HEK293 (cell line): ENCODE data around the gene DDAH1.

Experiments used
- CTCF ChIA-PET: fragments of 350-600 bp; formaldehyde crosslinking; extraction: SDS; loops from one replicate; lab custom pipeline; 2021; ENCODE audit warnings: antibody characterized with exemption; lab: Yijun Ruan, JAX
- POLR2A ChIA-PET: fragments of 300-600 bp; formaldehyde crosslinking; extraction: SDS; loops from one replicate; lab custom pipeline; 2020; ENCODE audit warnings: antibody characterized with exemption, inconsistent platforms; lab: Yijun Ruan, JAX
- H3K27ac ChIP-seq: fragments of 200-500 bp; sonication (Bioruptor generic); 2 replicates; pipeline ENCODE4 v1.5.1; 2014; ENCODE audit warnings: low read depth, low read length, control low read depth, inconsistent platforms; ENCODE audit errors: extremely low read depth
- H3K36me3 ChIP-seq, 2 experiments: fragments of 200-500 bp in 1 of 2; sonication (Bioruptor generic) in 1 of 2; 1 replicate in 1 of 2; 2 replicates in 1 of 2; pipeline ENCODE4 v1.5.1; 2014 to 2017; ENCODE audit warnings: inconsistent platforms in 2 of 2, low read length in 2 of 2; ENCODE audit not compliant: control insufficient read depth in 2 of 2, insufficient read depth in 1 of 2
- H3K4me1 ChIP-seq: fragments of 200-500 bp; sonication (Bioruptor generic); 2 replicates; pipeline ENCODE4 v1.5.1; 2014; ENCODE audit warnings: mild to moderate bottlenecking, low read length, inconsistent platforms; ENCODE audit not compliant: control insufficient read depth, insufficient read depth
- H3K4me3 ChIP-seq: 2 replicates; pipeline ENCODE4 v1.5.1; 2011; ENCODE audit warnings: low read depth, mild to moderate bottlenecking, control low read depth, low read length, moderate library complexity
- H3K9me3 ChIP-seq: fragments of 200-500 bp; sonication (Bioruptor generic); 2 replicates; pipeline ENCODE4 v1.5.1; 2014; ENCODE audit warnings: low read depth, low read length, inconsistent platforms; ENCODE audit not compliant: control insufficient read depth, insufficient read depth
- EGR2 ChIP-seq: fragments of 450-650 bp; formaldehyde crosslinking; IDR thresholded peaks from 2 replicates; pipeline ENCODE4 v1.5.1; 2016; ENCODE audit warnings: low read depth, missing biosample characterization, missing genetic modification characterization
- GLIS1 ChIP-seq: fragments of 450-650 bp; formaldehyde crosslinking; IDR thresholded peaks from 2 replicates; pipeline ENCODE4 v1.5.1; 2016; ENCODE audit warnings: missing biosample characterization, missing genetic modification characterization
- MZF1 ChIP-seq: fragments of 450-650 bp; formaldehyde crosslinking; IDR thresholded peaks from 2 replicates; pipeline ENCODE4 v1.5.1; 2017; ENCODE audit warnings: missing biosample characterization, missing genetic modification characterization, borderline replicate concordance
- SALL2 ChIP-seq: fragments of 450-650 bp; formaldehyde crosslinking; IDR thresholded peaks from 2 replicates; pipeline ENCODE4 v1.5.0; 2017; ENCODE audit warnings: missing biosample characterization, mild to moderate bottlenecking, missing genetic modification characterization, borderline replicate concordance
- SETDB1 ChIP-seq: IDR thresholded peaks from one replicate; pipeline ENCODE4 v1.6.1; 2017; ENCODE audit warnings: mild to moderate bottlenecking, low read length, moderate library complexity, mixed read lengths; ENCODE audit not compliant: insufficient read length
- ZBTB20 ChIP-seq: fragments of 450-650 bp; formaldehyde crosslinking; IDR thresholded peaks from 2 replicates; pipeline ENCODE4 v1.5.1; 2016; ENCODE audit warnings: missing biosample characterization, missing genetic modification characterization
- ZBTB8A ChIP-seq: fragments of 450-650 bp; formaldehyde crosslinking; IDR thresholded peaks from 2 replicates; pipeline ENCODE4 v1.5.1; 2016; ENCODE audit warnings: missing biosample characterization, missing genetic modification characterization
- ZFHX2 ChIP-seq: fragments of 450-650 bp; formaldehyde crosslinking; conservative IDR thresholded peaks from 2 replicates; pipeline ENCODE4 v1.5.1; 2016; ENCODE audit warnings: missing biosample characterization, missing genetic modification characterization
- ZNF146 ChIP-seq: fragments of 450-650 bp; formaldehyde crosslinking; IDR thresholded peaks from 2 replicates; pipeline ENCODE4 v1.5.1; 2016; ENCODE audit warnings: missing biosample characterization, missing genetic modification characterization
- ZNF174 ChIP-seq: fragments of 450-650 bp; formaldehyde crosslinking; IDR thresholded peaks from 2 replicates; pipeline ENCODE4 v1.5.0; 2017; ENCODE audit warnings: missing biosample characterization, mild to moderate bottlenecking, missing genetic modification characterization
- ZNF202 ChIP-seq: fragments of 450-650 bp; formaldehyde crosslinking; IDR thresholded peaks from 2 replicates; pipeline ENCODE4 v1.5.1; 2016; ENCODE audit warnings: missing biosample characterization, missing genetic modification characterization, borderline replicate concordance
- ZNF292 ChIP-seq: fragments of 450-650 bp; formaldehyde crosslinking; IDR thresholded peaks from 2 replicates; pipeline ENCODE4 v1.5.1; 2016; ENCODE audit warnings: low read depth, missing biosample characterization, missing genetic modification characterization, borderline replicate concordance
- ZNF335 ChIP-seq: fragments of 450-650 bp; formaldehyde crosslinking; conservative IDR thresholded peaks from 2 replicates; pipeline ENCODE4 v1.5.1; 2016; ENCODE audit warnings: missing biosample characterization, missing genetic modification characterization
- ZNF426 ChIP-seq: fragments of 450-650 bp; formaldehyde crosslinking; IDR thresholded peaks from 2 replicates; pipeline ENCODE4 v1.5.1; 2017; ENCODE audit warnings: missing biosample characterization, missing genetic modification characterization, mild to moderate bottlenecking, inconsistent platforms, moderate library complexity
- ZNF501 ChIP-seq: fragments of 450-650 bp; formaldehyde crosslinking; IDR thresholded peaks from 2 replicates; pipeline ENCODE4 v1.5.1; 2016; ENCODE audit warnings: missing biosample characterization, missing genetic modification characterization
- ZNF837 ChIP-seq: fragments of 450-650 bp; formaldehyde crosslinking; IDR thresholded peaks from 2 replicates; pipeline ENCODE4 v1.5.1; 2016; ENCODE audit warnings: missing biosample characterization, missing genetic modification characterization
- TF ChIP-seq, protein P1 (sequence below): fragments of 450-650 bp; formaldehyde crosslinking; IDR thresholded peaks from 2 replicates; pipeline ENCODE4 v1.5.1; 2016; ENCODE audit warnings: missing biosample characterization, missing genetic modification characterization
- TF ChIP-seq, protein P2 (sequence below): fragments of 450-650 bp; formaldehyde crosslinking; IDR thresholded peaks from 2 replicates; pipeline ENCODE4 v1.5.1; 2016; ENCODE audit warnings: missing biosample characterization, missing genetic modification characterization, borderline replicate concordance
- TF ChIP-seq, protein P3 (sequence below): fragments of 450-650 bp; formaldehyde crosslinking; IDR thresholded peaks from 2 replicates; pipeline ENCODE4 v1.5.1; 2017; ENCODE audit warnings: missing biosample characterization, missing genetic modification characterization
- TF ChIP-seq, protein P4 (sequence below): fragments of 450-650 bp; formaldehyde crosslinking; IDR thresholded peaks from 2 replicates; pipeline ENCODE4 v1.5.1; 2016; ENCODE audit warnings: missing biosample characterization, missing genetic modification characterization

DDAH1 gene

DNA sequence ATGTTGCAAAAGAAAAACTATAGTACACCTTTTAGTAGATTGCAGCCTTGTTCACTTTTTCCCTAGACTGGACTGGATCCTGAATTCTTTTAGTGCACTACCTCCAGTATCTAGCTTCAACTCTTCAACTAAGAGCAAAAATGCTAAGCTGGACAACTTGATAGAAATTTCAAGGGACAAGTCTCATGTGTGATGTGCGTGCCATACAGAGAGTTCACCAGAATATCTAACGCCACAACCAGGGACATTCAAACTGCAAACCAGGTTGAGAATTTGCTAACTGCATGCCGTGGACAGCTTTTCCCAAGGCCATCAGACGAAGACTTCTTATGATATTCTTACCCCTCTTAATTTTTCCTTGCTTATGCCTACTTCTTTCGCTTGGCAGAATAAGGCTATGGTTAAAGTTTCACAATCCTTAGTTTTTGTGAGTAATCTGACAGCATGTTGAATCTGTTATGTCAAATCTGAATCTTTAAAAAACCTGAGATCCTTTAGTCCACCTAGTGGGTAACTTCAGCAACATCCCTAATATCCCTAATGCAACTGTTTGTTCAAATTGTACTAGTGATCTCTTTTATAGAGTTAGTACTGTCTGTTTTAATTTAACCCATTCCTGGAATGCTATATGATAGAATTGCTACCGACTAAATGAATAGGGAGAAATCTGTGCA is 66.4 kb downstream of the DDAH1 start:
- CTCF ChIA-PET: interaction anchor here (0.5 to 1.2 kb wide), 4 partner anchors 14 to 90 kb away, joined by 3 to 4 read pairs (median 4); no protein-coding TSS in a partner anchor
- TF ChIP-seq, protein P1, sequence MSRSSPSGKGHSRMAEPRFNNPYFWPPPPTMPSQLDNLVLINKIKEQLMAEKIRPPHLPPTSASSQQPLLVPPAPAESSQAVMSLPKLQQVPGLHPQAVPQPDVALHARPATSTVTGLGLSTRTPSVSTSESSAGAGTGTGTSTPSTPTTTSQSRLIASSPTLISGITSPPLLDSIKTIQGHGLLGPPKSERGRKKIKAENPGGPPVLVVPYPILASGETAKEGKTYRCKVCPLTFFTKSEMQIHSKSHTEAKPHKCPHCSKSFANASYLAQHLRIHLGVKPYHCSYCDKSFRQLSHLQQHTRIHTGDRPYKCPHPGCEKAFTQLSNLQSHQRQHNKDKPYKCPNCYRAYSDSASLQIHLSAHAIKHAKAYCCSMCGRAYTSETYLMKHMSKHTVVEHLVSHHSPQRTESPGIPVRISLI (tag by site-specific recombination): no peak
- TF ChIP-seq EGR2 (tag by site-specific recombination) (no peak), ZNF501 (tag by site-specific recombination) (no peak), ZNF146 (tag by site-specific recombination) (no peak), ZBTB20 (tag by site-specific recombination) (no peak), ZNF335 (tag by site-specific recombination) (no peak), SALL2 (tag by site-specific recombination) (no peak), ZNF292 (tag by site-specific recombination) (no peak), ZNF202 (tag by site-specific recombination) (no peak), ZNF426 (no peak), ZNF174 (tag by site-specific recombination) (no peak), ZNF837 (no peak), ZFHX2 (no peak)
- TF ChIP-seq, protein P2, sequence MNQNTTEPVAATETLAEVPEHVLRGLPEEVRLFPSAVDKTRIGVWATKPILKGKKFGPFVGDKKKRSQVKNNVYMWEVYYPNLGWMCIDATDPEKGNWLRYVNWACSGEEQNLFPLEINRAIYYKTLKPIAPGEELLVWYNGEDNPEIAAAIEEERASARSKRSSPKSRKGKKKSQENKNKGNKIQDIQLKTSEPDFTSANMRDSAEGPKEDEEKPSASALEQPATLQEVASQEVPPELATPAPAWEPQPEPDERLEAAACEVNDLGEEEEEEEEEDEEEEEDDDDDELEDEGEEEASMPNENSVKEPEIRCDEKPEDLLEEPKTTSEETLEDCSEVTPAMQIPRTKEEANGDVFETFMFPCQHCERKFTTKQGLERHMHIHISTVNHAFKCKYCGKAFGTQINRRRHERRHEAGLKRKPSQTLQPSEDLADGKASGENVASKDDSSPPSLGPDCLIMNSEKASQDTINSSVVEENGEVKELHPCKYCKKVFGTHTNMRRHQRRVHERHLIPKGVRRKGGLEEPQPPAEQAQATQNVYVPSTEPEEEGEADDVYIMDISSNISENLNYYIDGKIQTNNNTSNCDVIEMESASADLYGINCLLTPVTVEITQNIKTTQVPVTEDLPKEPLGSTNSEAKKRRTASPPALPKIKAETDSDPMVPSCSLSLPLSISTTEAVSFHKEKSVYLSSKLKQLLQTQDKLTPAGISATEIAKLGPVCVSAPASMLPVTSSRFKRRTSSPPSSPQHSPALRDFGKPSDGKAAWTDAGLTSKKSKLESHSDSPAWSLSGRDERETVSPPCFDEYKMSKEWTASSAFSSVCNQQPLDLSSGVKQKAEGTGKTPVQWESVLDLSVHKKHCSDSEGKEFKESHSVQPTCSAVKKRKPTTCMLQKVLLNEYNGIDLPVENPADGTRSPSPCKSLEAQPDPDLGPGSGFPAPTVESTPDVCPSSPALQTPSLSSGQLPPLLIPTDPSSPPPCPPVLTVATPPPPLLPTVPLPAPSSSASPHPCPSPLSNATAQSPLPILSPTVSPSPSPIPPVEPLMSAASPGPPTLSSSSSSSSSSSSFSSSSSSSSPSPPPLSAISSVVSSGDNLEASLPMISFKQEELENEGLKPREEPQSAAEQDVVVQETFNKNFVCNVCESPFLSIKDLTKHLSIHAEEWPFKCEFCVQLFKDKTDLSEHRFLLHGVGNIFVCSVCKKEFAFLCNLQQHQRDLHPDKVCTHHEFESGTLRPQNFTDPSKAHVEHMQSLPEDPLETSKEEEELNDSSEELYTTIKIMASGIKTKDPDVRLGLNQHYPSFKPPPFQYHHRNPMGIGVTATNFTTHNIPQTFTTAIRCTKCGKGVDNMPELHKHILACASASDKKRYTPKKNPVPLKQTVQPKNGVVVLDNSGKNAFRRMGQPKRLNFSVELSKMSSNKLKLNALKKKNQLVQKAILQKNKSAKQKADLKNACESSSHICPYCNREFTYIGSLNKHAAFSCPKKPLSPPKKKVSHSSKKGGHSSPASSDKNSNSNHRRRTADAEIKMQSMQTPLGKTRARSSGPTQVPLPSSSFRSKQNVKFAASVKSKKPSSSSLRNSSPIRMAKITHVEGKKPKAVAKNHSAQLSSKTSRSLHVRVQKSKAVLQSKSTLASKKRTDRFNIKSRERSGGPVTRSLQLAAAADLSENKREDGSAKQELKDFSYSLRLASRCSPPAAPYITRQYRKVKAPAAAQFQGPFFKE (tag by site-specific recombination): no peak
- H3K36me3 ChIP-seq: no peaks in the 10 kb centered on the region
- H3K4me3 ChIP-seq: no peak overlapping the region
- H3K27ac ChIP-seq: no peak overlapping the region
- POLR2A ChIA-PET: no interaction called here
- peaks cover 4% of the 10 kb centered on the region for H3K4me1 ChIP-seq
- no peaks in the 10 kb centered on the region for H3K9me3 ChIP-seq

DNA sequence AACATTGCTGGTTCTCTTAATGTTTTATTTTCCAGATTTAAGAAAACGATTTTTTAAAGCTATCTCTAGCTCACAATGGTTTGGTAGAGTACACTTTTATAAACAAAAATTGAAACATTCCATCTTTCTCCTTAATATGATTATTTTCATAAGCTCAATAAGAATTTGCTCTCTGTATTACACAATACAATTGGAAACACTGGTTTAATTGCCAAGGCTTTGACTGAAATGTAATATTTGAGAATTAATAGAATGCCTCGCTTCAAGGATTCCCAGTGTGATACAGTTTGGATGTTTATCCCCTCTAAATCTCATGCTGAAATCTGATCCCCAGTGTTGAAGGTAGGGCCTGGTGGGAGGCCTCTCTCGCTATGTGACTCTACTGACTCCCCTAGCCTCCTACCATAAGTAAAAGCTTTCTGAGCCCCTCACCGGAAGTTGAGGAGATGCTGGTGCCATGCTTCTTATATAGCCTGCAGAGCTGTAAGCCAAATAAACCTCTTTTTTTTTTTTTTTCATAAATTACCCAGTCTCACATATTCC is 67.4 kb downstream of the DDAH1 start:
- H3K4me1 ChIP-seq: peaks cover 4% of the 10 kb centered on the region
- H3K9me3 ChIP-seq: no peaks in the 10 kb centered on the region
- H3K27ac ChIP-seq: no peak overlapping the region
- peak; percentile 20 for TF ChIP-seq SETDB1
- TF ChIP-seq, protein P3, sequence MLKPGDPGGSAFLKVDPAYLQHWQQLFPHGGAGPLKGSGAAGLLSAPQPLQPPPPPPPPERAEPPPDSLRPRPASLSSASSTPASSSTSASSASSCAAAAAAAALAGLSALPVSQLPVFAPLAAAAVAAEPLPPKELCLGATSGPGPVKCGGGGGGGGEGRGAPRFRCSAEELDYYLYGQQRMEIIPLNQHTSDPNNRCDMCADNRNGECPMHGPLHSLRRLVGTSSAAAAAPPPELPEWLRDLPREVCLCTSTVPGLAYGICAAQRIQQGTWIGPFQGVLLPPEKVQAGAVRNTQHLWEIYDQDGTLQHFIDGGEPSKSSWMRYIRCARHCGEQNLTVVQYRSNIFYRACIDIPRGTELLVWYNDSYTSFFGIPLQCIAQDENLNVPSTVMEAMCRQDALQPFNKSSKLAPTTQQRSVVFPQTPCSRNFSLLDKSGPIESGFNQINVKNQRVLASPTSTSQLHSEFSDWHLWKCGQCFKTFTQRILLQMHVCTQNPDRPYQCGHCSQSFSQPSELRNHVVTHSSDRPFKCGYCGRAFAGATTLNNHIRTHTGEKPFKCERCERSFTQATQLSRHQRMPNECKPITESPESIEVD (tag by site-specific recombination): peak; percentile 52
- TF ChIP-seq, protein P4, sequence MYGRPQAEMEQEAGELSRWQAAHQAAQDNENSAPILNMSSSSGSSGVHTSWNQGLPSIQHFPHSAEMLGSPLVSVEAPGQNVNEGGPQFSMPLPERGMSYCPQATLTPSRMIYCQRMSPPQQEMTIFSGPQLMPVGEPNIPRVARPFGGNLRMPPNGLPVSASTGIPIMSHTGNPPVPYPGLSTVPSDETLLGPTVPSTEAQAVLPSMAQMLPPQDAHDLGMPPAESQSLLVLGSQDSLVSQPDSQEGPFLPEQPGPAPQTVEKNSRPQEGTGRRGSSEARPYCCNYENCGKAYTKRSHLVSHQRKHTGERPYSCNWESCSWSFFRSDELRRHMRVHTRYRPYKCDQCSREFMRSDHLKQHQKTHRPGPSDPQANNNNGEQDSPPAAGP (tag by site-specific recombination): no peak
- peak; percentile 90 for TF ChIP-seq MZF1 (tag by site-specific recombination)
- TF ChIP-seq GLIS1: peak; percentile 46; the same call in 1 of the 2 replicates
- no peak for TF ChIP-seq ZBTB8A (tag by site-specific recombination)
- POLR2A ChIA-PET: no interaction called here
- CTCF ChIA-PET: interaction anchor here (0.6 to 1.2 kb wide), 8 partner anchors 10 to 639 kb away, joined by 3 to 7 read pairs (median 4); no protein-coding TSS in a partner anchor
- no peaks in the 10 kb centered on the region for H3K36me3 ChIP-seq
- H3K4me3 ChIP-seq: no peak overlapping the region
